Measurements from ENCODE around the gene ADCY10. TPM values are rescaled to one million over a fixed set of nuclear protein-coding genes. Genes with fewer than 3 reads are reported as not detected.
A peak's percentile ranks its signal among the peaks of the same experiment; 100 is the strongest.
"Not testable (repeated sequence)": the region's sequence is repeated elsewhere in the genome, so short reads cannot be mapped to it uniquely, and the experiment has no call there.

The ADCY10 gene
- total RNA-seq, 1 experiment from 2014 or later, result 0.31 TPM

DNA sequence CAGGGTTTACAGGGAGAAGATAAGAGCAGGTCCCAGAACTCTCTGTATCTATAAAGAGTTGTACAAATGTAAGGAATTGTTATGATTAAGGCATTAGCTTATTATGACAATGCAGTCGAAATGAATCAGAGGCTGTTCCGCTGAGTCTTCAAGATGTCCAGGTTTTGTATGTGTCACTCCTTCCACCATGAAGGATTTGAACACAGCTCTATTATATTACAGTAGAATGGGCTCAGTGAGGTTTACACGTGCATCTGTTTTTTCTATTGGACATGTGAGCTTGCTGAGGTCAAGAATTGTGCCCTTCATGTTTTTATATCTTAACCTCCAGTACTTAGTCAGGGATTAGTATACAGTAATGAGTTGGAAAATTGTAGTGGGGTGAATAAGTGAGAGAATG, 105.8 kb downstream of the ADCY10 start:
- Mint-ChIP-seq H3K4me3 (ENCODE audit: low read depth, unreplicated experiment) (no peak overlapping the region), H3K27me3 (ENCODE audit: unreplicated experiment) (no peaks in the 10 kb centered on the region), H3K27ac (ENCODE audit: unreplicated experiment) (no peak overlapping the region), H3K36me3 (ENCODE audit: insufficient read depth, unreplicated experiment) (peaks cover 5% of the 10 kb centered on the region), H3K9me3 (ENCODE audit: low read depth, unreplicated experiment) (peaks cover 6% of the 10 kb centered on the region), H3K4me1 (ENCODE audit: low read depth, unreplicated experiment) (peaks cover 22% of the 10 kb centered on the region)
- DNase-seq, result no peak
- TF ChIP-seq, protein P1, sequence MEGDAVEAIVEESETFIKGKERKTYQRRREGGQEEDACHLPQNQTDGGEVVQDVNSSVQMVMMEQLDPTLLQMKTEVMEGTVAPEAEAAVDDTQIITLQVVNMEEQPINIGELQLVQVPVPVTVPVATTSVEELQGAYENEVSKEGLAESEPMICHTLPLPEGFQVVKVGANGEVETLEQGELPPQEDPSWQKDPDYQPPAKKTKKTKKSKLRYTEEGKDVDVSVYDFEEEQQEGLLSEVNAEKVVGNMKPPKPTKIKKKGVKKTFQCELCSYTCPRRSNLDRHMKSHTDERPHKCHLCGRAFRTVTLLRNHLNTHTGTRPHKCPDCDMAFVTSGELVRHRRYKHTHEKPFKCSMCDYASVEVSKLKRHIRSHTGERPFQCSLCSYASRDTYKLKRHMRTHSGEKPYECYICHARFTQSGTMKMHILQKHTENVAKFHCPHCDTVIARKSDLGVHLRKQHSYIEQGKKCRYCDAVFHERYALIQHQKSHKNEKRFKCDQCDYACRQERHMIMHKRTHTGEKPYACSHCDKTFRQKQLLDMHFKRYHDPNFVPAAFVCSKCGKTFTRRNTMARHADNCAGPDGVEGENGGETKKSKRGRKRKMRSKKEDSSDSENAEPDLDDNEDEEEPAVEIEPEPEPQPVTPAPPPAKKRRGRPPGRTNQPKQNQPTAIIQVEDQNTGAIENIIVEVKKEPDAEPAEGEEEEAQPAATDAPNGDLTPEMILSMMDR (IDR thresholded peaks at IDR 0.05; ENCODE audit: unreplicated experiment), result no peak
- CTCF ChIA-PET, result no interaction called here
- intact Hi-C loops (cut with micrococcal nuclease; ENCODE audit: unreplicated experiment), result no loop called here
- no TSS peak for BruUV-seq (replicated peaks)

DNA sequence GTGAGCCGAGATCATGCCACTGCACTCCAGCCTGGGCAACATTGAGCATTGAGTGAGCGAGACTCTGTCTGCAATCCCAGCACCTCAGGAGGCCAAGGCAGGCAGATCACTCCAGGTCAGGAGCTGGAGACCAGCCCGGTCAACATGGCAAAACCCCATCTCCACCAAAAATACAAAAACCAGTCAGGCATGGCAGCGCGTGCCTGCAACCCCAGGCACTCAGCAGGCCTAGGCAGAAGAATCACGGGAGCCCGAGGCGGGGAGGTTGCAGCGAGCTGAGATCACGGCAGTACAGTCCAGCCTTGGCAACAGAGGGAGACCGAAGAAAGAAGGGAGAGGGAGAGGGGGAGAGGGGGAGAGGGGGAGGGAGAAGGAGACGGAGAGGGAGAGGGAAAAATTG, 107.3 kb downstream of the ADCY10 start:
- DNase-seq; H3K4me3 Mint-ChIP-seq (ENCODE audit: low read depth, unreplicated experiment); intact Hi-C loops (cut with micrococcal nuclease; ENCODE audit: unreplicated experiment); H3K27me3 Mint-ChIP-seq (ENCODE audit: unreplicated experiment); H3K27ac Mint-ChIP-seq (ENCODE audit: unreplicated experiment); BruUV-seq (replicated peaks); H3K36me3 Mint-ChIP-seq (ENCODE audit: insufficient read depth, unreplicated experiment); H3K9me3 Mint-ChIP-seq (ENCODE audit: low read depth, unreplicated experiment); CTCF ChIA-PET: not testable (repeated sequence)
- peaks cover 24% of the 10 kb centered on the region for H3K4me1 Mint-ChIP-seq (ENCODE audit: low read depth, unreplicated experiment)

DNA sequence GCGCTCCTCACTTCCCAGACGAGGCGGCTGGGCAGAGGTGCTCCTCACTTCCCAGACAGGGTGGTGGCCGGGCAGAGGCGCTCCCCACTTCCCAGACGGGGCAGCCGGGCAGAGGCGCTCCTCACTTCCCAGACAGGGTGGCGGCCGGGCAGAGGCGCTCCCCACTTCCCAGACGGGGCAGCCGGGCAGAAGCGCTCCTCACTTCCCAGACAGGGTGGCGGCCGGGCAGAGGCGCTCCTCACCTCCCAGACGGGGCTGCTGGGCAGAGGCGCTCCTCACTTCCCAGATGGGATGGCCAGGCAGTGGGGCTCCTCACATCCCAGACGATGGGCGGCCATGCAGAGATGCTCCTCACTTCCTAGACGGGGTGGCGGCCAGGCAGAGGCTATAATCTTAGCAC, 107.7 kb downstream of the ADCY10 start:
- H3K9me3 Mint-ChIP-seq (ENCODE audit: low read depth, unreplicated experiment); BruUV-seq (replicated peaks); intact Hi-C loops (cut with micrococcal nuclease; ENCODE audit: unreplicated experiment); DNase-seq; H3K27me3 Mint-ChIP-seq (ENCODE audit: unreplicated experiment); H3K4me3 Mint-ChIP-seq (ENCODE audit: low read depth, unreplicated experiment); H3K36me3 Mint-ChIP-seq (ENCODE audit: insufficient read depth, unreplicated experiment); CTCF ChIA-PET; H3K27ac Mint-ChIP-seq (ENCODE audit: unreplicated experiment): not testable (repeated sequence)
- H3K4me1 Mint-ChIP-seq (ENCODE audit: low read depth, unreplicated experiment), result peaks cover 24% of the 10 kb centered on the region

DNA sequence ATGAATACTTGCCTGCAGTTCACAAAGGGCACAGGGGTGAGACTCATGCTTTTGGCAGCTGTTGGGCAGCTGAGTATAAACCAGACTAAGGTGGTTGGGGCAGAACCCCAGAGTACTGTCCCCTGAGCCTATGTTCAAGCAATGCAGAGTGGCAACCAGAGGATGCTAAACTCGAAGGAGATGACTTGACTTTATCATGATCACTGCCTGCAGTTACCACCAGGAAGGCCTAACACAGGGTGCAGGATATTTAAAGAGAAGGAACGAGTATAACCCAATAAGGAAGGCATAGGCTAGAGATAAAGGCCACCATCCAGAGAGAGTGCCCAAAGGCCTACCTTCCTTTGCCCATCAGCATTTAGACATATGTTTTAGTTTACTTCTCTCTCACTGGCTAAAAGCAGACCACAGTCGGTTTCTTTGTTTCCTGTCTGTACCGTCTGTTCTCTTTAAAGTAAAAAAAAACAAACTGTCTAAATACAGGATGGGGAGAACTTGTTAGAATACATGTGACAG, 108.8 kb downstream of the ADCY10 start:
- Mint-ChIP-seq H3K9me3 (ENCODE audit: low read depth, unreplicated experiment) (no peaks in the 10 kb centered on the region), H3K4me3 (ENCODE audit: low read depth, unreplicated experiment) (no peak overlapping the region), H3K36me3 (ENCODE audit: insufficient read depth, unreplicated experiment) (peaks cover 6% of the 10 kb centered on the region), H3K27ac (ENCODE audit: unreplicated experiment) (no peak overlapping the region), H3K4me1 (ENCODE audit: low read depth, unreplicated experiment) (peaks cover 24% of the 10 kb centered on the region), H3K27me3 (ENCODE audit: unreplicated experiment) (no peaks in the 10 kb centered on the region)
- DNase-seq, result no peak
- BruUV-seq (replicated peaks), result no TSS peak
- TF ChIP-seq, protein P1 (IDR thresholded peaks at IDR 0.05; ENCODE audit: unreplicated experiment), result no peak
- intact Hi-C loops (cut with micrococcal nuclease; ENCODE audit: unreplicated experiment), result no loop called here
- CTCF ChIA-PET, result no interaction called here

DNA sequence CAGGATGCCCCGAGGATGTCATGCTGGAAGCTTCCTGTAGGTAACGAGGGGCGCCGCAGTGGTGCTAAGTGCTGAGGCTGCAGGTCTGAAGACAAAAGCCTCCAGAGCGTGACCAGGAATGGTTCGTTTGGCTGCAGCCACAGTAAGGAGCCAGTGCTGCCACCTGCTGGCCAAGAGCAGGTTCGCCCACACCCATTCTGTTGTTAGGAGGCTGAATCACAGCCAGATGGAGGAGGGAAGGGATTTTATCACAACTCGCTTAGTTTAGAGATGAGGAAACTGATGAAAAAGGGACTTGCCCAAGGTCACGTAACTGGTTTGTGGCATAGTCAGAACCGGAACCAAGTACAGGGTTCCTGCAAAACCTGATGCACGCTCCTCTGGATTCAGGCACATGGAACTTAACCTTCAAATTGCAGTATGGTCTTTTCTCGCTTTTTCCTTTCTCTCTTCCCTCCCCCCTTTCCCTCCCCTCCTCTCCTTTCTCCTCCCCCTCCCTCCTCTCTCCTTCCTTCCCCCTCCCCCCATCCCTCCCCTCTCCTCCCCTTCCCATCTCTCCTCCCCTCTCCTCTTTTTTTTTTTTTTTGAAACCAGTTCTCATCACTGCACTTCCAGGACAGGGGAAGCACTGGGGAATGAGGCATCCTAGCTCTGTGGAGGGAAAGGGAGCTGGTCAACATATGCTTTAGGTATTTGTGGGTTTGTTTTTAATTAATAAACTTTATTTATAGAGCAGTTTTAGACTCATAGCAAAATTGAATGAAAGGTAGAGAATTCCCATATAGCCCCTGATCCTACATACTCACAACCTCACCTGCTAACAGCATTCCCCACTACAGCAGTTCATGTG, 110.4 kb downstream of the ADCY10 start:
- Mint-ChIP-seq H3K9me3 (ENCODE audit: low read depth, unreplicated experiment) (no peaks in the 10 kb centered on the region), H3K4me1 (ENCODE audit: low read depth, unreplicated experiment) (peaks cover 24% of the 10 kb centered on the region), H3K36me3 (ENCODE audit: insufficient read depth, unreplicated experiment) (peaks cover 6% of the 10 kb centered on the region), H3K27ac (ENCODE audit: unreplicated experiment) (peak overlapping the region; percentile 3), H3K27me3 (ENCODE audit: unreplicated experiment) (no peaks in the 10 kb centered on the region), H3K4me3 (ENCODE audit: low read depth, unreplicated experiment) (peak overlapping the region; percentile 20)
- intact Hi-C loops (cut with micrococcal nuclease; ENCODE audit: unreplicated experiment), result loop anchor here (1.0 to 5.0 kb wide), 3 partner anchors 82 to 279 kb away; partner anchors contain the start of gene MPZL1
- DNase-seq, result peak; percentile 95
- CTCF ChIA-PET, result interaction anchor here (0.6 kb wide), 2 partner anchors 126 to 200 kb away, joined by 3 to 4 read pairs; no protein-coding TSS in a partner anchor
- TF ChIP-seq, protein P1 (IDR thresholded peaks at IDR 0.05; ENCODE audit: unreplicated experiment), result peak; percentile 95
- BruUV-seq (replicated peaks), result no TSS peak

Data from Calu3 (cell line).